Testis (tissue), 3 donors: ENCODE measurements around the gene CPE. TPM values are rescaled to one million over a fixed set of nuclear protein-coding genes. Genes with fewer than 3 reads are reported as not detected.

Experiments
- DNase-seq: peaks from one replicate; pipeline ENCODE4 v3.0.0-alpha.2; 2019
- H3K27ac ChIP-seq, 2 donors: fragments of 200-600 bp; sonication (generic); one replicate each; pipeline ENCODE4 v1.5.1; 2019
- H3K27me3 ChIP-seq: fragments of 200-600 bp; sonication (generic); one replicate; pipeline ENCODE4 v1.5.1; 2019
- H3K36me3 ChIP-seq: fragments of 200-600 bp; sonication (generic); one replicate; pipeline ENCODE4 v1.5.1; 2017; ENCODE audit warnings: low read depth; ENCODE audit errors: missing control alignments
- H3K4me1 ChIP-seq: fragments of 200-600 bp; sonication (generic); one replicate; pipeline ENCODE4 v1.5.1; 2019
- H3K4me3 ChIP-seq, 2 donors: fragments of 200-600 bp; sonication (generic); one replicate each; pipeline ENCODE4 v1.5.1; 2017 to 2019
- H3K9me3 ChIP-seq: fragments of 200-600 bp; sonication (generic); one replicate; pipeline ENCODE4 v1.5.1; 2017
- POLR2A ChIP-seq: fragments of 450-650 bp; IDR thresholded peaks from one replicate; pipeline ENCODE4 v1.6.1; 2017; ENCODE audit warnings: antibody characterized with exemption, mild to moderate bottlenecking, moderate library complexity
- WGBS, 2 donors: methylation state at CpG; one replicate each; pipeline ENCODE4 v1.1.5; 2018; 5-methylcytosine and 5-hydroxymethylcytosine counted together
- intact Hi-C: fragments of 100-400 bp; cut with DNase I; formaldehyde crosslinking; loops from one replicate; pipeline ENCODE4 v1.15.1; 2023; ENCODE audit warnings: low total_unique reads
- polyA plus RNA-seq: library from polyadenylated mRNA; stranded (reverse); fragments of 350-450 nt; fragmentation: Illumina TruSeq; extraction: RNeasy Lipid Tissue Mini Kit (QIAGEN cat#74804); gene quantifications from one replicate; pipeline ENCODE4 v1.2.3, GENCODE V29; 2014; ENCODE audit warnings: low read depth, low replicate concordance; ENCODE audit not compliant: insufficient read depth
- total RNA-seq, 2 donors: library from RNA; depleted of rRNA; stranded (reverse); fragments of >200 nt; gene quantifications; one replicate each; pipeline ENCODE4 v1.2.3, GENCODE V29; 2016
- TF ChIP-seq, protein P1 (sequence below), 3 experiments: fragments of 450-650 bp in 2 of 3; fragments of 200-600 bp in 1 of 3; sonication (generic) in 1 of 3; IDR thresholded peaks; one replicate each; pipeline ENCODE4 v1.5.1; 2016 to 2019; ENCODE audit warnings: antibody characterized with exemption in 3 of 3, mild to moderate bottlenecking in 2 of 3, moderate library complexity in 1 of 3

CPE gene
- total and polyA plus RNA-seq, 3 donors from 2014 or later = 290 to 589 (median 324) TPM

DNA sequence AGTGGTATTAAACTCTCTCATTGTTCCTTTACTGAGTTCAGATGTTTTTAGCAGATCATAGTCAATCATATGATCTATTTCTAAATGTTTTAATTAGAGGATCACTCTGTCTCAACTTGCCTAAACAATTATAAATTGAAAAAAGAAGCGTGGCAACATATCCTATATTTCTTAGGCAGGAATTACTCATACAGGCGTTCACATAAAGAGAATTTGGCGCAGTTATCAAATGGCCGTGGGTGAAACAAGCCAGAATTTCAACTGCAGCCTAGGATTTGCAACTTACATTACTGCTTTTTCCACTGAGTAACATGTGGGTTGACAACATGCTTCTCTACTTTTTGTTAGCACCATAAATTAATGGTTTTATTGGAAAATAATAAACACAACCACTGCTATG is 141.3 kb downstream of the CPE start:
- intact Hi-C loops = no loop called here
- Histone ChIP-seq H3K27me3 (no peaks in the 10 kb centered on the region), H3K27ac (no peak overlapping the region), H3K36me3 (no peaks in the 10 kb centered on the region), H3K4me1 (no peaks in the 10 kb centered on the region), H3K4me3 (no peak overlapping the region), H3K9me3 (no peaks in the 10 kb centered on the region)
- TF ChIP-seq POLR2A = no peak
- TF ChIP-seq, protein P1, sequence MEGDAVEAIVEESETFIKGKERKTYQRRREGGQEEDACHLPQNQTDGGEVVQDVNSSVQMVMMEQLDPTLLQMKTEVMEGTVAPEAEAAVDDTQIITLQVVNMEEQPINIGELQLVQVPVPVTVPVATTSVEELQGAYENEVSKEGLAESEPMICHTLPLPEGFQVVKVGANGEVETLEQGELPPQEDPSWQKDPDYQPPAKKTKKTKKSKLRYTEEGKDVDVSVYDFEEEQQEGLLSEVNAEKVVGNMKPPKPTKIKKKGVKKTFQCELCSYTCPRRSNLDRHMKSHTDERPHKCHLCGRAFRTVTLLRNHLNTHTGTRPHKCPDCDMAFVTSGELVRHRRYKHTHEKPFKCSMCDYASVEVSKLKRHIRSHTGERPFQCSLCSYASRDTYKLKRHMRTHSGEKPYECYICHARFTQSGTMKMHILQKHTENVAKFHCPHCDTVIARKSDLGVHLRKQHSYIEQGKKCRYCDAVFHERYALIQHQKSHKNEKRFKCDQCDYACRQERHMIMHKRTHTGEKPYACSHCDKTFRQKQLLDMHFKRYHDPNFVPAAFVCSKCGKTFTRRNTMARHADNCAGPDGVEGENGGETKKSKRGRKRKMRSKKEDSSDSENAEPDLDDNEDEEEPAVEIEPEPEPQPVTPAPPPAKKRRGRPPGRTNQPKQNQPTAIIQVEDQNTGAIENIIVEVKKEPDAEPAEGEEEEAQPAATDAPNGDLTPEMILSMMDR (IDR thresholded peaks at IDR 0.05) = no peak
- no peak for DNase-seq
- WGBS, 2 donors = 91 to 94% methylated on average over 4 of the region's 4 CpGs

- Histone ChIP-seq H3K9me3 (no peaks in the 10 kb centered on the region), H3K4me1 (no peaks in the 10 kb centered on the region), H3K27me3 (no peaks in the 10 kb centered on the region), H3K4me3 (no peak overlapping the region), H3K36me3 (no peaks in the 10 kb centered on the region), H3K27ac (no peak overlapping the region)
- intact Hi-C loops = no loop called here
- no peak for DNase-seq
- WGBS, 2 donors = 86 to 96% methylated on average over 1 of the region's 1 CpG
- TF ChIP-seq POLR2A = no peak
- TF ChIP-seq, protein P1 (IDR thresholded peaks at IDR 0.05) = no peak
These were observed 143.2 kb downstream of the CPE start for GRCh38 chr4:165522050-165522449.

GRCh38 chr4:165524532-165525190 is 145.9 kb downstream of the CPE start:
- no peak for DNase-seq

GRCh38 chr4:165532976-165533375 is 154.2 kb downstream of the CPE start:
- Histone ChIP-seq H3K36me3 (no peaks in the 10 kb centered on the region), H3K4me1 (no peaks in the 10 kb centered on the region), H3K4me3 (no peak overlapping the region), H3K27me3 (no peaks in the 10 kb centered on the region), H3K9me3 (no peaks in the 10 kb centered on the region), H3K27ac (no peak overlapping the region)
- no peak for DNase-seq
- TF ChIP-seq POLR2A = no peak
- TF ChIP-seq, protein P1 (IDR thresholded peaks at IDR 0.05) = no peak
- intact Hi-C loops = no loop called here
- WGBS, 2 donors = 81 to 87% methylated on average over 4 of the region's 4 CpGs

More at GRCh38 chr4:165524532-165525190, 145.9 kb downstream of the CPE start:
- H3K9me3 ChIP-seq = no peaks in the 10 kb centered on the region
- H3K27ac ChIP-seq = no peak overlapping the region
- WGBS, 2 donors = 89 to 91% methylated on average over 9 of the region's 9 CpGs
- H3K4me3 ChIP-seq = no peak overlapping the region
- no peaks in the 10 kb centered on the region for H3K27me3 ChIP-seq
- intact Hi-C loops = no loop called here
- no peaks in the 10 kb centered on the region for H3K4me1 ChIP-seq
- TF ChIP-seq, protein P1 (IDR thresholded peaks at IDR 0.05) = no peak
- TF ChIP-seq POLR2A = no peak
- H3K36me3 ChIP-seq = no peaks in the 10 kb centered on the region
